ENCODE measurements around the gene EAF2. TPM values are rescaled to one million over a fixed set of nuclear protein-coding genes. Genes with fewer than 3 reads are reported as not detected.
A peak's percentile ranks its signal among the peaks of the same experiment; 100 is the strongest.

Gene EAF2
- total and polyA plus RNA-seq, 2 donors (not counting 1 experiment from before 2014, with no cell fraction given): 31.1 to 161 TPM

GRCh38 chr3:121836064-121836463 is 1.1 kb downstream of the EAF2 start:
- Histone ChIP-seq H3K79me2 (ENCODE audit: control insufficient read depth, insufficient read depth, low read length) (peaks cover 100% of the 10 kb centered on the region), H3K4me1 (ENCODE audit: control insufficient read depth in 2 of 2, insufficient read depth in 2 of 2, low read length in 2 of 2) (peaks cover 22 to 40% of the 10 kb centered on the region in 2 donors), H4K20me1 (ENCODE audit: control insufficient read depth, insufficient read depth, low read length, poor library complexity, severe bottlenecking) (peaks cover 20% of the 10 kb centered on the region), H3K36me3 (replicated peaks in 1 of 2; ENCODE audit: control extremely low read depth in 1 of 2, control insufficient read depth in 1 of 2, extremely low read depth in 1 of 2, insufficient read depth in 2 of 2, low read length in 1 of 2) (peaks cover 8 to 43% of the 10 kb centered on the region in 2 experiments), H2AFZ (ENCODE audit: insufficient read depth, low read depth, low read length, poor library complexity, severe bottlenecking) (peak overlapping the region; percentile 81), H3K9me3 (ENCODE audit: control extremely low read depth in 1 of 3, control insufficient read depth in 2 of 3, insufficient read depth in 1 of 3, low read length in 2 of 3) (peaks cover 0 to 4% (median 0%) of the 10 kb centered on the region in 3 donors), H3K27me3 (replicated peaks in 1 of 4; ENCODE audit: control extremely low read depth in 1 of 4, control insufficient read depth in 3 of 4, insufficient read depth in 4 of 4, low read length in 3 of 4) (no peaks in the 10 kb centered on the region), H3K4me2 (replicated peaks; ENCODE audit: low read depth, low read length, poor library complexity, severe bottlenecking) (peak overlapping the region; percentile 88), H3K9ac (ENCODE audit: low read length) (peak overlapping the region; percentile 98), H3K27ac (ENCODE audit: low read length in 2 of 2) (peak overlapping the region; percentile 37 to 94), H3K4me3 (ENCODE audit: control extremely low read depth in 1 of 5, extremely low read depth in 1 of 5, insufficient read depth in 1 of 5, low read depth in 2 of 5, low read length in 4 of 5) (peak overlapping the region; percentile 55 to 97 (median 94))
- intact Hi-C loops (cut with micrococcal nuclease): loop anchor here (5.0 kb wide), 2 partner anchors 44 to 1366 kb away; partner anchors contain the start of gene SEC22A
- peak; percentile 45 for DNase-seq
- TF ChIP-seq, protein P1, sequence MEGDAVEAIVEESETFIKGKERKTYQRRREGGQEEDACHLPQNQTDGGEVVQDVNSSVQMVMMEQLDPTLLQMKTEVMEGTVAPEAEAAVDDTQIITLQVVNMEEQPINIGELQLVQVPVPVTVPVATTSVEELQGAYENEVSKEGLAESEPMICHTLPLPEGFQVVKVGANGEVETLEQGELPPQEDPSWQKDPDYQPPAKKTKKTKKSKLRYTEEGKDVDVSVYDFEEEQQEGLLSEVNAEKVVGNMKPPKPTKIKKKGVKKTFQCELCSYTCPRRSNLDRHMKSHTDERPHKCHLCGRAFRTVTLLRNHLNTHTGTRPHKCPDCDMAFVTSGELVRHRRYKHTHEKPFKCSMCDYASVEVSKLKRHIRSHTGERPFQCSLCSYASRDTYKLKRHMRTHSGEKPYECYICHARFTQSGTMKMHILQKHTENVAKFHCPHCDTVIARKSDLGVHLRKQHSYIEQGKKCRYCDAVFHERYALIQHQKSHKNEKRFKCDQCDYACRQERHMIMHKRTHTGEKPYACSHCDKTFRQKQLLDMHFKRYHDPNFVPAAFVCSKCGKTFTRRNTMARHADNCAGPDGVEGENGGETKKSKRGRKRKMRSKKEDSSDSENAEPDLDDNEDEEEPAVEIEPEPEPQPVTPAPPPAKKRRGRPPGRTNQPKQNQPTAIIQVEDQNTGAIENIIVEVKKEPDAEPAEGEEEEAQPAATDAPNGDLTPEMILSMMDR (IDR thresholded peaks at IDR 0.05): no peak
- ATAC-seq (ENCODE audit: low read depth): no peak
- ChIA-PET CTCF (no interaction called here), POLR2A (no interaction called here)
- Mint-ChIP-seq H3K27ac (peak overlapping the region; percentile 88), H3K9me3 (ENCODE audit: insufficient read depth) (no peaks in the 10 kb centered on the region), H3K4me1 (peaks cover 60% of the 10 kb centered on the region), H3K27me3 (no peaks in the 10 kb centered on the region), H3K4me3 (peak overlapping the region; percentile 89)
- no CpG with 5 or more reads among the region's 4 CpGs for WGBS (ENCODE audit: insufficient coverage)

GRCh38 chr3:121836481-121836880 is 1.5 kb downstream of the EAF2 start:
- peaks cover 20% of the 10 kb centered on the region for H4K20me1 ChIP-seq (ENCODE audit: control insufficient read depth, insufficient read depth, low read length, poor library complexity, severe bottlenecking)
- H3K4me2 ChIP-seq (replicated peaks; ENCODE audit: low read depth, low read length, poor library complexity, severe bottlenecking): peak overlapping the region; percentile 88
- peaks cover 22 to 40% of the 10 kb centered on the region in 2 donors for H3K4me1 ChIP-seq (ENCODE audit: control insufficient read depth in 2 of 2, insufficient read depth in 2 of 2, low read length in 2 of 2)
- Mint-ChIP-seq H3K4me1 (peaks cover 57% of the 10 kb centered on the region), H3K27ac (peak overlapping the region; percentile 88), H3K9me3 (ENCODE audit: insufficient read depth) (no peaks in the 10 kb centered on the region), H3K4me3 (peak overlapping the region; percentile 89), H3K27me3 (no peaks in the 10 kb centered on the region)
- WGBS (ENCODE audit: insufficient coverage): no CpG with 5 or more reads among the region's 3 CpGs
- intact Hi-C loops (cut with micrococcal nuclease): loop anchor here (5.0 kb wide), 2 partner anchors 44 to 1366 kb away; partner anchors contain the start of gene SEC22A
- ChIA-PET CTCF (no interaction called here), POLR2A (no interaction called here)
- no peak for TF ChIP-seq EZH2 (IDR thresholded peaks at IDR 0.05; ENCODE audit: borderline replicate concordance, insufficient read depth, low read depth, low read length, poor library complexity, severe bottlenecking)
- TF ChIP-seq, protein P1 (IDR thresholded peaks at IDR 0.05): no peak
- H3K4me3 ChIP-seq (ENCODE audit: control extremely low read depth in 1 of 5, extremely low read depth in 1 of 5, insufficient read depth in 1 of 5, low read depth in 2 of 5, low read length in 4 of 5): peak overlapping the region; percentile 55 to 97 (median 94)
- peak overlapping the region; percentile 98 for H3K9ac ChIP-seq (ENCODE audit: low read length)
- H3K27ac ChIP-seq (ENCODE audit: low read length in 2 of 2): peak overlapping the region; percentile 37 to 94
- no peaks in the 10 kb centered on the region for H3K27me3 ChIP-seq (replicated peaks in 1 of 4; ENCODE audit: control extremely low read depth in 1 of 4, control insufficient read depth in 3 of 4, insufficient read depth in 4 of 4, low read length in 3 of 4)
- DNase-seq: no peak
- peaks cover 8 to 39% of the 10 kb centered on the region in 2 experiments for H3K36me3 ChIP-seq (replicated peaks in 1 of 2; ENCODE audit: control extremely low read depth in 1 of 2, control insufficient read depth in 1 of 2, extremely low read depth in 1 of 2, insufficient read depth in 2 of 2, low read length in 1 of 2)
- no peak overlapping the region for H2AFZ ChIP-seq (ENCODE audit: insufficient read depth, low read depth, low read length, poor library complexity, severe bottlenecking)
- peaks cover 100% of the 10 kb centered on the region for H3K79me2 ChIP-seq (ENCODE audit: control insufficient read depth, insufficient read depth, low read length)
- H3K9me3 ChIP-seq (ENCODE audit: control extremely low read depth in 1 of 3, control insufficient read depth in 2 of 3, insufficient read depth in 1 of 3, low read length in 2 of 3): peaks cover 0 to 4% (median 0%) of the 10 kb centered on the region in 3 donors
- ATAC-seq (ENCODE audit: low read depth): no peak

Measured in B cell (primary cell).